GM11168 (cell line): ENCODE measurements around the gene SMIM8.

Source experiments
- in situ Hi-C: fragments of 300-500 bp; cut with MboI; formaldehyde crosslinking; loops from one replicate; pipeline ENCODE4 v1.12.0; 2022; ENCODE audit warnings: low sequenced_read_pairs; ENCODE audit not compliant: unreplicated experiment

The SMIM8 gene

DNA sequence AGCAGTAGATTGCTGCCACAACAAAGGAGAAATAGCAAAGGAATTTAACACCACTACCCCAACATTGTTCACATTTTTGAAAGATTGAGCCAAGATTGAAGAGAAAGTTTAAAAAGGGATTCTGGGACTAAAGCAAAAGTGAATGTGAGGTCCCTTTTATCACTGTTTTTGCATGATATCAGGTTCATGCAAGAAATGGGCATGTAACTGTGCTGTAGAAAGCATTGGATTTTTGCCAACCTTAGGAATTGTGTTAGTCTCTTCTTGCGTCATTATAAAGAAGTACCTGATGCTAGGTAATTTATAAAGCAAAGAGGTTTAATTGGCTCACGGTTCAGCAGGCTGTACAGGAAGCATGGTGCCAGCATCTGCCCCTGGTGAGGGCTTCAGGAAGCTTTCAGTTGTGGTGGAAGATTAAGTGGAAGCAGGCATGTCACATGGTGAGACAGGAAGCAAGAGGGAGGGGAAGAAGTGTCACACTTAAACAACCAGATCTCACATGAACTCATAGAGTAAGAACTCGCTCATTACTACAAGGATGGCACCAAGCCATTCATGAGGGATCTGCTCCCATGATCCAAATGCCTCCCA lies 11.3 kb downstream of the SMIM8 start:
- in situ Hi-C loops = no loop called here

DNA sequence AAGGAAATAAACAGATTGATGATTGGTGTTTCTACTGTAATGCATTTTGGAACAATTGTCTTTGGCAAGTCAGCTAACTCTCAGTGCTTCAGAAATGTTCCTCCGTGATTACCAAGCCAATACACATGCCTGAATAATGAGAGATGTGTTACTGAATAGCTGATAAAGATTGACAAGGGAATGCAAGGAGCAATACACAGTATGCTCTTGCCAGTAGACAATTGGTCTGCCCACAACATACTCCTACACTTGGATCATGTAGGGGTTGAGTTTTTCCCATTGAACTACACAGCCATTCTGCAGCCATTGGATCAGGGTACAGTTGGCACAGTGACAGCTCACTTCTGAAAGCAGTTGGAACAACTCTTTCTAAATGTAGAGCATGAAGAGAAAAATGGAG lies 12.3 kb downstream of the SMIM8 start:
- in situ Hi-C loops = no loop called here

DNA sequence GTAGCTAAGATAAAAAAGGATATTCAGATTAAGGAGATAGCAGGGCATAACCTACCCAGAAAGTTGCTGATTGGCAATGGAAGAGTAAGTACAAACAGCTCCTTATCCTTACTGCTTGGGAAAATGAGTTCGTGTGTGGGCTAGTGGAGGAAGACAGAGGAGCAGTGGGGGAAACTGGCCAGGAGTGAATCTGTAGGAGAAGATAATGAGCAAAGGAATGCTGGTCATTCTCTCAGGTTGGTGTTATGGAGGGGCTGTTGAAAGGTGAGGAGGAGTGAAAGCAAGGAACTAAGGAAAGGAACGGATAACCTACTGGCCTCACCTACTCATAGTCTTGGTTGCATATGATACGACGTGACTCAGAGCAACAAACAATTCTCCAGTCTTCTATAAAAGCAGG lies 14.0 kb downstream of the SMIM8 start:
- in situ Hi-C loops = no loop called here

DNA sequence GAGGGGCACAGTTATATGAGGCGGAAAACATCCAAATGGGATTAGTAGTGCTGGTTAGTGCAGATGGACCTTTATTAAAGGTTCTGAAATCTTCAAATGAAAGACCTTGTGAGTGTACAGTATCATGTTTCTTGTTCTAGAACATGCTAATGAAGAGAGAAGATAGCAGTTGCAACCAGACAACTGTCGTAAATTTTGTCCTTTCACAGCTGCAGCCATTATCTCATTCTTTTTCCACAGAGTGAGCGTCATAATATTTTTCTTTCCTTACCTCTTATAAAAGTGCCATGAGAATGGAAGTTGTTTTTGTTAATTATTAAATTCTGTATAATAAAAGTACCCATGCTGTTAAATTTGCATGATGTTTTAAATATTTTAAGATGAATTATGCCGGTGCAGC lies 17.8 kb downstream of the SMIM8 start:
- in situ Hi-C loops = no loop called here

DNA sequence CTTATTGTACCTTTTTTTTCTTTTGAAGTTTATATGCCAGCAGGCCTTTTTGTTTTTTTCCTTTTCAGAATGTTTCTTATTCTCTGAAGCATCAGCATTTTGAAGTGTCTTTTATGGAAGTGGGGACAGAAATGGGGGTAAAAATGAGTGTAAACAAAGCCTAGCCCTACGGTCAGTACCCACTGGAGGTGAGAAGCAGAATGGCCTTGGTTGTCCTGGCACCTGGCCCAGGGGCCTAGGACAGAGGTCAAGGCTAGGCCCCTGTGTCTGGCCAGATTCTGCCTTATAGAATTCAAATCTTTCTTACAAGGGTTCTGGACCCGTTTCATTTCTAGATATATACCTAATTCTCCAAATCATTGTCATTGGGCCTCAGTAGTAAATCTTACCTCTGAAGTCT lies 18.8 kb downstream of the SMIM8 start:
- in situ Hi-C loops = no loop called here

DNA sequence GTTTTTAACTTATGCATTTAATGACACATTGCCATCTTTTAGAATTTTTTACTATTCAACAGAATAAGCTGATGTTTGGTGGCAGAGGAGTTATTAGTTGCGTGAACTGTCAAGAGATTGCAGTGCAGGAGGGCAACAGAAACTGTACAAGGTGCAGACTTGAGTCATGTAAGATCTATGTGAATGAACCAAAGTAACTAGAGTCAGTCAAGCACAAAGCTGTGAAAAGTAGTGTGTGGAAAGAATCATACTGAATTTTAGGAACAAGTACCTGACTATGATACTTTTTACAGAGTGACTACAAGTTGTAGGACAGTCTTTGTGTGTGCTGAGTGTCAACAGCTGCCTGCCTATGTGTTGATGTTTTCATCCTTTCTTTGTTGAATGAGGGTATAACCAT lies 19.5 kb downstream of the SMIM8 start:
- in situ Hi-C loops = no loop called here

DNA sequence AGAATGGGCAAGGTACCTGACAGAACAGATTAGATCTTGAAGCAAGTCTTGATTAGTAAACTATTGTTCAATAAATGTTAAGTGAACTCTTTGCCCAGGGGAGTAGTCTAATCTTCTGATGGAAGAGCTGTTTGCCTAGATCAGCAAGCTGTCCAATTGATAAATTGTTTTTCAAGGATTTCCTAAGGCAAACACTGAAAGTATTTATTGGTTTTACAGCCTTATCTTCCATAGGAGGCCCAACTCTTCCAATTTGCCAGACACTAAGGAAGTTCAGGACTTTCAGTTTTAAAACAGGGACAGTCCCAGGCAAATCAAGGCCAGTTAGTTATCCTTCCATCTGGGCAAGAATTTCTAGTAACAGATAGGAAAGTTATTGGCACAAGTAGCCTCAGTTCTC lies 20.4 kb downstream of the SMIM8 start:
- in situ Hi-C loops = no loop called here

DNA sequence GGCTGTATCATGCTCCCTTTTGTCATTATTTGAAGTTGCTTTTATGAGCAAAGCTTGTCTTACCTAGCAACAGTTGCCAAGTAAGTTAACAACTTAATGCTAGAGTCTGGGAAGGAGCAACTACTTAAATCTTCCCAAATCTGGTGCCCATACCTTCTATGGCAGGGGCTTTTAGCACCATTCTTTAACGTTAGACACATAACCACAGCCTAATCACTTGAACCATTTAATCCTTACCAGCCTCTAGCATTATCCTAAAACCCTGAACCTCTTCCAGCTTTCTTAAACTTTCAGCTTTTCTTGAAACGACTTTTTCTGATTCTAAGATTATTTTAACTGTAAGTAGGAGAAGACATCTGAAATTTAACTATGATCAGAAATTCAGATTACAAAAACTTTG lies 22.3 kb downstream of the SMIM8 start, which contains the start of gene C6orf163:
Gene C6orf163, plus strand, starts transcription at position 83 of the 400 bp plus-strand sequence. Its CDS starts 287 bp downstream, at position 370.
- in situ Hi-C loops = no loop called here

DNA sequence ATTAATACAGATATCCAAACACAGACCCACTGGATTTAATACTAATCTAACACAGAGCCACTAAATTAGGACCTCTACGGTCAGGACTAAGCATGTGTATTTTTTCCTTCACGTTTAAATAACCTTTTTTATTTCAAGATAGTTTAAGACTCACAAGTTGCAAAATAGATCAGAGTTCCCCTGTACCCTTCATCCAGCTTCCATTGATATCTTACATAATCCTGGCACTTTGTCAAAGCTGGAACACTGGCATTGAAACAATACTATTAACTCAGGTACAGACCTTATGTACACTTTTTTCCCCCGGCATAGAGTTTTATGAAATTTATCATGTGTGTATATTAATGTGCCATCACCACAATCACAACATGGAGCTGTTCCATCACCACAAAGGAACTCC lies 24.3 kb downstream of the SMIM8 start:
- in situ Hi-C loops = no loop called here

DNA sequence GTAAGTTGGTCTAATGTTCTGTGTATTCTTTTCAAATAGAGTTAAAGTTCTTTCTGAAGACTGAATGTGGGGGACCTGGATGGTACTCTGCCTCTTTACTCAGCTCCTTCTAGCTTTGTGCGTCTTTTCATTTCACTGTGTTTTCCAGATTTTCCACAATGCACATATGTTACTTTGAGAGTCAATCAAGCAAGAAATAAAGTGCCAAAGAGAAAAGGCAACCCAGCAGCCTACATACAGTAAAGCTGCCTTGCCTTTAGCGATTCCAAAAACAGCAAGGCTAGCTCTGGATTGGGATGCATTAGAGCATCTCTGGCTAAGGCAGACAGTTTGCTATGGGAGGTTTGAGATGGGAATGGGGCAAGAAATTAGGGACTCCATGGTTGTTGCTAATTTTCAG lies 27.5 kb downstream of the SMIM8 start:
- in situ Hi-C loops = no loop called here

DNA sequence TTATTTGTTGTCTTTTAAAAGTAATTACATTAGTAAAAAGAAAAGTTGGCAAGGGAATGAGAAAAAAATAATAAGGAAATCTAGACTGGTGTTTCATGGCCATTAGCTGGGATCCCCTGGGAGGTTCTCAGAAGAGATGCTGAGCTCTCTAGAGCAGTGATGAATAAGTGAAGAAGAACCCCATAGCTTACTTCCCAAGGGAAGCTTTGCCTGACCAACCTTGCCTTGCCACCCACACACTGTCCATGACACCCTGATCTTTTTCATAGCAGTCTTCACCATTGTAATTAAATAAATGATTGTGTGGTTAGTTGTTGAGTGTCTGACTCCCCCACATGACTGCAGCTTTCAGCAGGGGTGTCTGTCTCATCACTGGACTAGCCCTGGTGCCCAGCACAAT lies 28.1 kb downstream of the SMIM8 start:
- in situ Hi-C loops = no loop called here

DNA sequence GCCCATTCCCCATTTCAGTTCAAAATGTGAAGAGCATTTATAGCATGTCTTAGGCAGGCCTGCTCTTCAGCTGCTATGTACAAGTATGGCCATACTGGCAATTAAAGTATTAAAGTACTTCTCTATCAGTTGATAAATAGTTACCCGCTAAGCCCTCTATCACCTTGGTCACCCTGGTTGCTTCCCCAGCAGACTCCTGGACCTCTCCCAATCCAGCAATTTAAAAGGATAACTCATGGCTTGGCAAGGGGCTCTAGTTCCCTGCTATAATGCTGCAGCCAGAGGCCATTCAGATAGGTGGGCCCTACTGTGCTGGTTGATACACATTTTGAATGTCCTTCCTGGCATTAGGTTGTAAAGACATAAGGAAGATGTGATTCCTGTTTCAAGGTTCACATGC lies 29.2 kb downstream of the SMIM8 start:
- in situ Hi-C loops = no loop called here

DNA sequence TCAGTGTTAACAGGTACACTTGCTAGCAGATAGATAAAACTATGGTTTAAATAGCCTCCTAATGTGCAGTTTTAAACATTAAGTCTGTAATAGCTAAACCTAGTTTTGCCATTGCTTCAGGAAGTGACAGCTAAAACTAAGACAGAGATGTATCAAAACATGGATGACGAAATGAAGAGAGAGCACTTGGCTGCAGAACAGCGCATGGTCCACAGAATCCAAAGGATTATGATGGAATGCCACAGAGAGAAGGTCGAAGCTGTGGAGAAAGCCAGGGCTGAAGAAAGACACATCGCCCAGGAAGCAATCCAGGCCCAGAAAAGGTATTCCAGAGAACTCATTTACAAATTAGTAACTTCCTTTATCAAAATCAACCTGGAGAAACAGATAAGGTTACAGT lies 33.8 kb downstream of the SMIM8 start:
- in situ Hi-C loops = no loop called here

DNA sequence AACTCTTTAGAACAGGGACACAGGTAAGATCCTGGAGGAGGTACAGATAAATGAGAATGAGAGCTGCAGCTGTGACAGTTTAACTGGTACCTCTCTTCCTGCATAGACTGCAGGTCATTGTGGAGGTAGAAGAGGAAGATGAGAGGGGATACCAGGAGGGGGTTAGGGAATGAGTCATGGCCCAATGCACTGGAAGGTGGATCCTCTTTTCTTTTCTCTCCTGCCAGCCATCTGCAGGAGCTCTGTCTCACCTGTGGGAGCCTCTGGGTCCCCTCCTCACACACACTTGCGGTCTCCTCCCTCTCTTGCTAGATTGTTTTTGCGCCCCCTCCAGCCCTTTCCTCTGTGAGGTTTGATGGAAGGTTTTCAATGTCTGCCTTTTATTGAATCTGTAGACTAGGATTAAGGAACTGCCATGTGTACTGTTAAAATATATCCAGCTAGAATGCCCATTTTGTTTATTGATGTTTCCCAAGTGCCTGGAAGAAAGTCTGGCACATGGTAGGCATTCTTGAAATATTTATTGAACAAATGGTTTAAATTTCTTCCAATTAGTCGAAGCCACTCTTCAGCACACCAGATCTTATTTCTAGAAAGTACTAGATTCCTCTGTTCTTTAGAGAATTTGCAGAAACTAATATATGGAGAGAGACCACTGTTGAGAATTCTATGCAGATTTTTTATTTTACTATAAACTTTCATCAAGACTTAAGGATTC lies 35.2 kb downstream of the SMIM8 start:
- in situ Hi-C loops = no loop called here

DNA sequence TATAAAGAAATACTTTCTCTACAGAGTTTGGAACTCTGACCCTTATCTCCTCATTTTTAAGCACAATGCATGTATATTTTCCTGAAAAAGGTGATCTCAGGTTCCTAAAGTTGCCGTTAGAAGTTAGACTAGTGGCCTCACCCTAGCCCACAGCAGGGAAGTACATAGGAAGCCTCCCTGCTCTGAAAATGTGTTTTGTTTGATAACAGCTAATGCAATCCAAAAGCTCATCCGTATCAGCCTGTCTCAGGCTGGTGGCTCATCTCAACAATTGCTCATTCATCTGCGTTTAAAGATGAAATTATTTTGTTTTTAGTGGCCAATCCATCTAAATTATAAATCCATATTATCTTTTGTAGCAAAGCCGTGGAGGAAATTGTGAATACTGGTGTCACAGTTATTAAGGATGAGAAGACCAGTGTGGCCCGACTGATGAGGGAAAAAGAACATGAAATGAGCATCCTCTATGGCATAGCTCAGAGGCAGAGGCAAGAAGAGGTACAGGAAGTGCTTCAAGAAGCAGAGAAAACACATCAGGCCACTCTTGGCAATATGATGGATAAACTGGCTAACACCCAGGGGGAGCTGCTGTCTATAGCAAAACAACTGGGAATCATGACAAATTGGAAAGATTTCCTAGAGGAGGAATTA lies 42.3 kb downstream of the SMIM8 start:
- in situ Hi-C loops = no loop called here

DNA sequence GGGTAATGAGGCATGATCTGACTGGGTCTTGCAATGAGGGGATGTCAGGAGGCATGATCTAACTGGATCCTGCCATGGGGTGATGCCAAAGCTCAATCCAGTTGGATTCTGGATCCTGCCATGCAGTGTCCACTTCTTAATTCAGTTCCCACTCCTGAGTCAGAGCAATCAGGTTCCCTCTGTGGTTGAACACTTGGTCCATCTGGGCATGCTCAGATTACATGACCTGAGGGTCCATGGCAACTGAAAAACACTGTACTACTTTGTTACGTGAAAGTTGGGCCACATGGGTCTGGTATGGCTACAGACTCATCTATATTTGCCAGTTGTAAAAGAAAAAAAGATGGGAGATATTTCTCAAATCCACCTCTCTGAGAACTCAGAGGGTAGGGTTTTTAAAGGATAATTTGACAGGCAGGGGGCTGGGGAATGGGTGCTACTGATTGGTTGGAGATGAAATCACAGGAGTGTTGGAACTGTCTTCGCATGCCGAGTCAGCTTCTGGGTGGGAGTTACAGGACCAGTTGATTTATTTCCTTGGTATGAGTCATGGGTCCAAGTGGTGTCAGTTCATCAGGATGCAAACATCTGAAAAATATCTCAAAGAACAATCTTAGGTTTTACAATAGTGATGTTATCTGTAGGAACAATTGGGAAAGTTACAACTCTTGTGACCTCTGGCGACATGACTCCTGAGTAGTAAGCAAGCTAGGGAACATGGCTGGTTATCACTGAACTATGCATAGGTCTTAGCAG lies 43.9 kb downstream of the SMIM8 start:
- in situ Hi-C loops = no loop called here

DNA sequence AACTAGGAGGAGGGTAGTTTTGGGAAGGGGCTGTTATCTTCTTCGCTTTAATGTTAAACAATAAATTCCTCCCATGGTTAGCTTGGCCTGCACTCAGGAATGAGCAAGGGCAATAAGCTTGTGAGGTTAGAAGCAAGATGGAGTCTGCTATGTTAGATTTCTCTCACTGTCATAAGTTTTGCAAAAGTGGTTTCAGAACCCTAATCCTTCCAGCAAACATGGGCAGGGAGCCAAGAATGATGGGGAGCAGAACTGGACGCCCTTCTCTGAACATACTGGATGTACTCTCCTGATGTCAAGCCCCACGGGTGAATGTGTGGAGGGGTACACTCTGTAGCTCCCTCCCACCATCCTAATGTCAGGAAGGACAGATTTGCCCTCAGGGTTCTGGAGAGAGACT lies 44.5 kb downstream of the SMIM8 start:
- in situ Hi-C loops = no loop called here

DNA sequence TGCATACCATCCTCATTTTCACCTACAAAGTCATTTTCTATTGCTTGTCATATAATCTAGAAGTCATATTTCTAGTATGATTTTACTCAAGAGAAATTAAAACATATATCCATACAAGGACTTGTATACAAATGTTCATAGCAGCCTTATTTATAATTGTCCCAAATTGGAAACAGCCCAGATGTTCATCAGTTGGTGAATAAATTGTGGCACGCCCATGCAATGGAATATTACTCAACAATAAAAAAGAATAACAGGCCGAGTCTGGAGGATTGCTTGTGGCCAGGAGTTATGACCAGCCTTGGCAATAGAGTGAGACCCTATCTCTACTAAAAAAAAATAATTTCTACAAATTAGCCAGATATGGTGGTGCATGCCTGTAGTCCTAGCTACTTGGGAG lies 51.0 kb downstream of the SMIM8 start:
- in situ Hi-C loops = no loop called here

DNA sequence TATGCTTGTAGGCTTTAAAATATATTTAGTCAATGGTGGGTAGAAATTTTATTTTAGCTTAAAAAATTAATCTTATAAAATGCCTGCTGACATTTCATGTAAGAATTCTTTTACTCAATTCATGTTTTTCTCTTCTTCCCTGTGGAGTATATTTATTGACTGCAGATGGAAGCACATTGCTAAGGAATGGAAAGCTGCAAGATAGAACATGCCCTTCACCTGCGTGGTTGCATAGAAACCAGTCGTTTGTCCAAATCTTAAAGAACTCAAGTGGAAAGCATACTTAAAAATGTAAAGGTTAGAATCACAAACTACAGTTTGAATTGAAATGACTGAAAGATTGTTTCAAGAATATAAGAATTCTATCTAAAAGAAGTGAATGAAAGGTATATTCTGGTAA lies 52.9 kb downstream of the SMIM8 start:
- in situ Hi-C loops = no loop called here

DNA sequence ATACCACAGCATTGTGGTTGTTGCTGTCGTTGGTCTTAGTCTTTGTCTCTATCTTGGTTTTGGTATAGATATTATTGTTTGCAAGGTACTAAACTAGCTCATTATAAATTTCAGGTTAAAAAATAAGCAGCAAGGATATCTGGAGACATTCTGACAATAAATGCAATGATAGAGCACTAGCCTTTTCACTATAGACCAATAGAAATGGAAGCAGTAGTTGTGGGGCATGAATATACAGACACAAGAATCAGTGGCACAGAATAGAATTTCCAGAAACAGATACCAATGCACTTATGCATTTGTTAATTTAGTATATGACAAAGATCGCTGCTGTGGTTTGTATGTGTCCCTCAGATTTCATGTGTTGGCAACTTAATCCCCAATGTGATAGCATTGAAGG lies 54.3 kb downstream of the SMIM8 start:
- in situ Hi-C loops = no loop called here

DNA sequence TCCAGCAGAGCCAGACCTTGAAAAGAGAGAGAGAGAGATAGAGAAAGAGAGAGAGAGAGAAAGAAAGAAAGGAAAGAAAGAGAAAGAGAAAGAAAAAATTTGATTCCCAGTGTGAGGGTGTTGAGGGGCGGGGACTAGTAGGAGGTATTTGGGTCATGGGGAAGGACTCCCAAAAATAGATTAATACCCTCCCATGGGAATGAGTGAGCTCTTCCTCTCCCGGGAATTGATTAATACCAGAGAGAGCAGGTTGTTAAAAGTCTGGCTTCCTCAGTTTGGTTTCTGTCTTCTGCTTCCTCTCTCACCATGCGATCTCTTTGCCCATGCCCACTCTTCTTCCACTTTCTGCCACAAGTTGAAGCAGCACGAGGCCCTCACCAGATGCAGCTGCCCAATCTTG lies 56.6 kb downstream of the SMIM8 start:
- in situ Hi-C loops = no loop called here
